Measurements from ENCODE around the gene LRIT2. TPM values are rescaled to one million over a fixed set of nuclear protein-coding genes. Genes with fewer than 3 reads are reported as not detected.

Gene LRIT2
- total and polyA plus RNA-seq, 9 of the 15 experiments (the other 6 are each of a cell fraction or from before 2014, with no cell fraction given), result not detected

DNA sequence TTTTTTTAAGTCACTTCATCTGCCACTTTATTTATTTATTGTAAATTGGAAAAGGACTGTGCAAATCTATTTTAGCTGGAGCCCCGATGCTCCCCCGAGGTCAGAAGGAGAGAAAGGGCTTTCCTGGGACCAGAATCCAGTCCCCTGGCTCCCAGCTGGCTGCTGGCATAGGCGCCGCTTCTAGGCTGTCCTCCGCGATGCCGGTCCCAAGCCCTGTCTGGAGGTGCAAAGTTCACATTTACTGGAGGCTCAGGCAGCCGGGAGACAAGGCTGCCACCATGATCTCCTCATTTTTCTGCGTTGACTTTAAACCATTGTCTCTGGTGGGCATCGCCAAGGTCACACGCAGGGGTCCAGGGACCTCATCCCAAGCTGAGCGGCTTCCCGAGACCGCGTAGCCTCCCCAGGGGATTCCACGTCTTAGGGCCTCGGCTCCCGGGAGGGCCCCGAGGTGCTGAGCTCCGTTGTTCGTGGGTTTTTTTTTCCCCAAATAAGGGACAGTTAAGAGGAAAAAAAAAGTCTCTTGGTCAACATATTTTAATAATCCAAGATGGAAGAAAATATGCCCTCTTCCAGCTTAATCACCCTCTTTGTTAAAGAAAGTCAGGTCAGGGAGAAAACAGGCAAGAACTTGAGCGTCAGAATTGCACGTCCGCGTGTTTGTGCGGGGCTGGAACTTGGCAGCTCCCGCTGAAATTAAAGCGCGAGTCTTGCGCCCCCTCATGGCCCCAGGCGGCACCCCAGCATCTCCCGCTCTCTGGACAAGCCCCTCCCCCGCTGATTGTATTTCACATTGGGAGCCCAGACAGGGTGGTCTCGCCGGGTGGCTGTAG lies 31.4 kb upstream of the LRIT2 start (continued):
- TF ChIP-seq BRD4 (IDR thresholded peaks at IDR 0.05) (no peak), RHOXF2B (CRISPR knock-in tag; conservative IDR thresholded peaks at IDR 0.05) (no peak), HDAC3 (IDR thresholded peaks at IDR 0.05; ENCODE audit: borderline replicate concordance, partially characterized antibody) (no peak), PTBP1 (IDR thresholded peaks at IDR 0.05; ENCODE audit: low read depth, low read length) (no peak), SIN3B (IDR thresholded peaks at IDR 0.05; ENCODE audit: low read depth) (no peak), FOXK1 (CRISPR knock-in tag; IDR thresholded peaks at IDR 0.05; ENCODE audit: borderline replicate concordance) (peak; percentile 85; the same call in 1 of the 2 replicates)
- TF ChIP-seq, protein P1, sequence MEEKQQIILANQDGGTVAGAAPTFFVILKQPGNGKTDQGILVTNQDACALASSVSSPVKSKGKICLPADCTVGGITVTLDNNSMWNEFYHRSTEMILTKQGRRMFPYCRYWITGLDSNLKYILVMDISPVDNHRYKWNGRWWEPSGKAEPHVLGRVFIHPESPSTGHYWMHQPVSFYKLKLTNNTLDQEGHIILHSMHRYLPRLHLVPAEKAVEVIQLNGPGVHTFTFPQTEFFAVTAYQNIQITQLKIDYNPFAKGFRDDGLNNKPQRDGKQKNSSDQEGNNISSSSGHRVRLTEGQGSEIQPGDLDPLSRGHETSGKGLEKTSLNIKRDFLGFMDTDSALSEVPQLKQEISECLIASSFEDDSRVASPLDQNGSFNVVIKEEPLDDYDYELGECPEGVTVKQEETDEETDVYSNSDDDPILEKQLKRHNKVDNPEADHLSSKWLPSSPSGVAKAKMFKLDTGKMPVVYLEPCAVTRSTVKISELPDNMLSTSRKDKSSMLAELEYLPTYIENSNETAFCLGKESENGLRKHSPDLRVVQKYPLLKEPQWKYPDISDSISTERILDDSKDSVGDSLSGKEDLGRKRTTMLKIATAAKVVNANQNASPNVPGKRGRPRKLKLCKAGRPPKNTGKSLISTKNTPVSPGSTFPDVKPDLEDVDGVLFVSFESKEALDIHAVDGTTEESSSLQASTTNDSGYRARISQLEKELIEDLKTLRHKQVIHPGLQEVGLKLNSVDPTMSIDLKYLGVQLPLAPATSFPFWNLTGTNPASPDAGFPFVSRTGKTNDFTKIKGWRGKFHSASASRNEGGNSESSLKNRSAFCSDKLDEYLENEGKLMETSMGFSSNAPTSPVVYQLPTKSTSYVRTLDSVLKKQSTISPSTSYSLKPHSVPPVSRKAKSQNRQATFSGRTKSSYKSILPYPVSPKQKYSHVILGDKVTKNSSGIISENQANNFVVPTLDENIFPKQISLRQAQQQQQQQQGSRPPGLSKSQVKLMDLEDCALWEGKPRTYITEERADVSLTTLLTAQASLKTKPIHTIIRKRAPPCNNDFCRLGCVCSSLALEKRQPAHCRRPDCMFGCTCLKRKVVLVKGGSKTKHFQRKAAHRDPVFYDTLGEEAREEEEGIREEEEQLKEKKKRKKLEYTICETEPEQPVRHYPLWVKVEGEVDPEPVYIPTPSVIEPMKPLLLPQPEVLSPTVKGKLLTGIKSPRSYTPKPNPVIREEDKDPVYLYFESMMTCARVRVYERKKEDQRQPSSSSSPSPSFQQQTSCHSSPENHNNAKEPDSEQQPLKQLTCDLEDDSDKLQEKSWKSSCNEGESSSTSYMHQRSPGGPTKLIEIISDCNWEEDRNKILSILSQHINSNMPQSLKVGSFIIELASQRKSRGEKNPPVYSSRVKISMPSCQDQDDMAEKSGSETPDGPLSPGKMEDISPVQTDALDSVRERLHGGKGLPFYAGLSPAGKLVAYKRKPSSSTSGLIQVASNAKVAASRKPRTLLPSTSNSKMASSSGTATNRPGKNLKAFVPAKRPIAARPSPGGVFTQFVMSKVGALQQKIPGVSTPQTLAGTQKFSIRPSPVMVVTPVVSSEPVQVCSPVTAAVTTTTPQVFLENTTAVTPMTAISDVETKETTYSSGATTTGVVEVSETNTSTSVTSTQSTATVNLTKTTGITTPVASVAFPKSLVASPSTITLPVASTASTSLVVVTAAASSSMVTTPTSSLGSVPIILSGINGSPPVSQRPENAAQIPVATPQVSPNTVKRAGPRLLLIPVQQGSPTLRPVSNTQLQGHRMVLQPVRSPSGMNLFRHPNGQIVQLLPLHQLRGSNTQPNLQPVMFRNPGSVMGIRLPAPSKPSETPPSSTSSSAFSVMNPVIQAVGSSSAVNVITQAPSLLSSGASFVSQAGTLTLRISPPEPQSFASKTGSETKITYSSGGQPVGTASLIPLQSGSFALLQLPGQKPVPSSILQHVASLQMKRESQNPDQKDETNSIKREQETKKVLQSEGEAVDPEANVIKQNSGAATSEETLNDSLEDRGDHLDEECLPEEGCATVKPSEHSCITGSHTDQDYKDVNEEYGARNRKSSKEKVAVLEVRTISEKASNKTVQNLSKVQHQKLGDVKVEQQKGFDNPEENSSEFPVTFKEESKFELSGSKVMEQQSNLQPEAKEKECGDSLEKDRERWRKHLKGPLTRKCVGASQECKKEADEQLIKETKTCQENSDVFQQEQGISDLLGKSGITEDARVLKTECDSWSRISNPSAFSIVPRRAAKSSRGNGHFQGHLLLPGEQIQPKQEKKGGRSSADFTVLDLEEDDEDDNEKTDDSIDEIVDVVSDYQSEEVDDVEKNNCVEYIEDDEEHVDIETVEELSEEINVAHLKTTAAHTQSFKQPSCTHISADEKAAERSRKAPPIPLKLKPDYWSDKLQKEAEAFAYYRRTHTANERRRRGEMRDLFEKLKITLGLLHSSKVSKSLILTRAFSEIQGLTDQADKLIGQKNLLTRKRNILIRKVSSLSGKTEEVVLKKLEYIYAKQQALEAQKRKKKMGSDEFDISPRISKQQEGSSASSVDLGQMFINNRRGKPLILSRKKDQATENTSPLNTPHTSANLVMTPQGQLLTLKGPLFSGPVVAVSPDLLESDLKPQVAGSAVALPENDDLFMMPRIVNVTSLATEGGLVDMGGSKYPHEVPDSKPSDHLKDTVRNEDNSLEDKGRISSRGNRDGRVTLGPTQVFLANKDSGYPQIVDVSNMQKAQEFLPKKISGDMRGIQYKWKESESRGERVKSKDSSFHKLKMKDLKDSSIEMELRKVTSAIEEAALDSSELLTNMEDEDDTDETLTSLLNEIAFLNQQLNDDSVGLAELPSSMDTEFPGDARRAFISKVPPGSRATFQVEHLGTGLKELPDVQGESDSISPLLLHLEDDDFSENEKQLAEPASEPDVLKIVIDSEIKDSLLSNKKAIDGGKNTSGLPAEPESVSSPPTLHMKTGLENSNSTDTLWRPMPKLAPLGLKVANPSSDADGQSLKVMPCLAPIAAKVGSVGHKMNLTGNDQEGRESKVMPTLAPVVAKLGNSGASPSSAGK (IDR thresholded peaks at IDR 0.05), result peak; percentile 99
- TF ChIP-seq, protein P2, sequence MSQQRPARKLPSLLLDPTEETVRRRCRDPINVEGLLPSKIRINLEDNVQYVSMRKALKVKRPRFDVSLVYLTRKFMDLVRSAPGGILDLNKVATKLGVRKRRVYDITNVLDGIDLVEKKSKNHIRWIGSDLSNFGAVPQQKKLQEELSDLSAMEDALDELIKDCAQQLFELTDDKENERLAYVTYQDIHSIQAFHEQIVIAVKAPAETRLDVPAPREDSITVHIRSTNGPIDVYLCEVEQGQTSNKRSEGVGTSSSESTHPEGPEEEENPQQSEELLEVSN (IDR thresholded peaks at IDR 0.05; ENCODE audit: borderline replicate concordance in 1 of 2, extremely low read depth in 1 of 2, insufficient read depth in 1 of 2, insufficient read length in 1 of 2, low read depth in 1 of 2, low read length in 1 of 2, poor library complexity in 1 of 2, severe bottlenecking in 1 of 2), result peak; percentile 99 to 100
- TF ChIP-seq, protein P3, sequence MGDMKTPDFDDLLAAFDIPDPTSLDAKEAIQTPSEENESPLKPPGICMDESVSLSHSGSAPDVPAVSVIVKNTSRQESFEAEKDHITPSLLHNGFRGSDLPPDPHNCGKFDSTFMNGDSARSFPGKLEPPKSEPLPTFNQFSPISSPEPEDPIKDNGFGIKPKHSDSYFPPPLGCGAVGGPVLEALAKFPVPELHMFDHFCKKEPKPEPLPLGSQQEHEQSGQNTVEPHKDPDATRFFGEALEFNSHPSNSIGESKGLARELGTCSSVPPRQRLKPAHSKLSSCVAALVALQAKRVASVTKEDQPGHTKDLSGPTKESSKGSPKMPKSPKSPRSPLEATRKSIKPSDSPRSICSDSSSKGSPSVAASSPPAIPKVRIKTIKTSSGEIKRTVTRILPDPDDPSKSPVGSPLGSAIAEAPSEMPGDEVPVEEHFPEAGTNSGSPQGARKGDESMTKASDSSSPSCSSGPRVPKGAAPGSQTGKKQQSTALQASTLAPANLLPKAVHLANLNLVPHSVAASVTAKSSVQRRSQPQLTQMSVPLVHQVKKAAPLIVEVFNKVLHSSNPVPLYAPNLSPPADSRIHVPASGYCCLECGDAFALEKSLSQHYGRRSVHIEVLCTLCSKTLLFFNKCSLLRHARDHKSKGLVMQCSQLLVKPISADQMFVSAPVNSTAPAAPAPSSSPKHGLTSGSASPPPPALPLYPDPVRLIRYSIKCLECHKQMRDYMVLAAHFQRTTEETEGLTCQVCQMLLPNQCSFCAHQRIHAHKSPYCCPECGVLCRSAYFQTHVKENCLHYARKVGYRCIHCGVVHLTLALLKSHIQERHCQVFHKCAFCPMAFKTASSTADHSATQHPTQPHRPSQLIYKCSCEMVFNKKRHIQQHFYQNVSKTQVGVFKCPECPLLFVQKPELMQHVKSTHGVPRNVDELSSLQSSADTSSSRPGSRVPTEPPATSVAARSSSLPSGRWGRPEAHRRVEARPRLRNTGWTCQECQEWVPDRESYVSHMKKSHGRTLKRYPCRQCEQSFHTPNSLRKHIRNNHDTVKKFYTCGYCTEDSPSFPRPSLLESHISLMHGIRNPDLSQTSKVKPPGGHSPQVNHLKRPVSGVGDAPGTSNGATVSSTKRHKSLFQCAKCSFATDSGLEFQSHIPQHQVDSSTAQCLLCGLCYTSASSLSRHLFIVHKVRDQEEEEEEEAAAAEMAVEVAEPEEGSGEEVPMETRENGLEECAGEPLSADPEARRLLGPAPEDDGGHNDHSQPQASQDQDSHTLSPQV (IDR thresholded peaks at IDR 0.05), result 0 out of 2 replicates have a peak, but pooled peaks have one; percentile 57

Measured in K562 (cell line).